Measurements from ENCODE around the gene KICS2.

- no peak for TF ChIP-seq KDM2B (CRISPR knock-in tag; IDR thresholded peaks at IDR 0.05)
- no peak for TF ChIP-seq CTCF (IDR thresholded peaks at IDR 0.05 in 2 of 3, conservative IDR thresholded peaks at IDR 0.05 in 1 of 3; ENCODE audit: insufficient read depth in 2 of 3, low read depth in 1 of 3, low read length in 3 of 3)
- no peak for TF ChIP-seq CHD1 (IDR thresholded peaks at IDR 0.05; ENCODE audit: low read length)
- no peak for TF ChIP-seq ZBTB1 (CRISPR knock-in tag; IDR thresholded peaks at IDR 0.05; ENCODE audit: borderline replicate concordance, low read depth)
- TF ChIP-seq ZNF124 (CRISPR knock-in tag; IDR thresholded peaks at IDR 0.05), result no peak
- no peak for TF ChIP-seq ZNF143 (CRISPR knock-in tag; IDR thresholded peaks at IDR 0.05)
- no peak for TF ChIP-seq PHF8 (IDR thresholded peaks at IDR 0.05; ENCODE audit: borderline replicate concordance, low read length)
Observed at GRCh38 chr12:64240781-64241180, 18.7 kb upstream of the KICS2 start.

All from K562 (cell line).